HG02623 (cell line): ENCODE data around the gene CMC1.

Source experiments
- ATAC-seq: cut with Tn5 transposase; IDR thresholded peaks from one replicate; pipeline ENCODE4 v1.9.1; 2021; ENCODE audit warnings: moderate library complexity; ENCODE audit not compliant: unreplicated experiment

The CMC1 gene

GRCh38 chr3:28349469-28350000 lies 108.1 kb downstream of the CMC1 start:
- peak; percentile 0 for ATAC-seq
